Body of pancreas (tissue), 4 donors: ENCODE results near the gene UBR2. TPM values are rescaled to one million over a fixed set of nuclear protein-coding genes. Genes with fewer than 3 reads are reported as not detected.
"Not testable (repeated sequence)": the region's sequence is repeated elsewhere in the genome, so short reads cannot be mapped to it uniquely, and the experiment has no call there.

Experiments
- ATAC-seq: fragments of 150-250 bp; one replicate; pipeline ENCODE4 v1.9.1; 2016
- DNase-seq, 4 donors: peaks; one replicate each; pipeline ENCODE4 v3.0.0-alpha.2; 2019
- H3K27ac ChIP-seq, 4 donors: fragments of 200-600 bp; sonication (generic); 1 replicate in 3 of 4; 2 replicates in 1 of 4; pipeline versions ENCODE4 v1.5.1 to v1.6.1; 2016 to 2019; ENCODE audit warnings: mild to moderate bottlenecking in 1 of 4, mixed read lengths in 1 of 4, moderate library complexity in 1 of 4
- H3K27me3 ChIP-seq, 2 donors: fragments of 200-600 bp; sonication (generic); one replicate each; pipeline ENCODE4 v1.6.0; 2016; ENCODE audit warnings: mild to moderate bottlenecking in 1 of 2
- H3K36me3 ChIP-seq, 2 donors: fragments of 200-600 bp; sonication (generic); replicated peaks in 1 of 2; 2 replicates each; pipeline ENCODE4 v1.5.1; 2016; ENCODE audit warnings: low read depth in 2 of 2; ENCODE audit not compliant: insufficient read depth in 1 of 2
- H3K4me1 ChIP-seq: fragments of 200-600 bp; sonication (generic); one replicate; pipeline ENCODE4 v1.6.0; 2016
- H3K4me3 ChIP-seq, 2 donors: fragments of 200-600 bp; sonication (generic); 1 replicate in 1 of 2; 2 replicates in 1 of 2; pipeline ENCODE4 v1.5.1; 2016 to 2019
- H3K9me3 ChIP-seq, 3 donors: fragments of 200-600 bp; sonication (generic); 1 replicate in 2 of 3; 2 replicates in 1 of 3; pipeline ENCODE4 v1.5.1; 2016
- CTCF ChIP-seq, 7 experiments: fragments of 450-650 bp in 4 of 7; fragments of 200-600 bp in 3 of 7; sonication (generic) in 3 of 7; IDR thresholded peaks; one replicate each; pipeline ENCODE4 v1.5.1; 2016 to 2019; ENCODE audit warnings: antibody characterized with exemption in 7 of 7
- POLR2A ChIP-seq, 3 donors: fragments of 450-650 bp; IDR thresholded peaks; one replicate each; pipeline ENCODE4 v1.6.1; 2016; ENCODE audit warnings: antibody characterized with exemption in 3 of 3, mild to moderate bottlenecking in 2 of 3
- WGBS, 2 donors: methylation state at CpG; one replicate each; pipeline ENCODE4 v1.1.5; 2017; 5-methylcytosine and 5-hydroxymethylcytosine counted together
- intact Hi-C: fragments of 100-400 bp; cut with DNase I; formaldehyde crosslinking; loops from one replicate; pipeline ENCODE4 v1.15.1; 2023
- total RNA-seq, 2 donors: library from RNA; depleted of rRNA; stranded (reverse); fragments of >200 nt; gene quantifications; one replicate each; pipeline ENCODE4 v1.1.0, GENCODE V29; 2016

UBR2 gene
- total RNA-seq, 2 donors from 2014 or later, result 19.4 to 23.9 TPM

- no peaks in the 10 kb centered on the region for H3K9me3 ChIP-seq
- no peak overlapping the region for H3K4me3 ChIP-seq
- peaks cover 38% of the 10 kb centered on the region for H3K4me1 ChIP-seq
- no peak for TF ChIP-seq CTCF (IDR thresholded peaks at IDR 0.05)
- intact Hi-C loops, result no loop called here
- H3K36me3 ChIP-seq, result no peaks in the 10 kb centered on the region
- ATAC-seq (no peak), DNase-seq (no peak)
- no peaks in the 10 kb centered on the region for H3K27me3 ChIP-seq
- WGBS, 2 donors, result 74 to 75% methylated on average over 5 of the region's 5 CpGs
- H3K27ac ChIP-seq, result no peak overlapping the region
Observed at GRCh38 chr6:42566614-42567208, 2.9 kb downstream of the UBR2 start.

GRCh38 chr6:42567237-42567636 is 3.4 kb downstream of the UBR2 start:
- H3K4me3 ChIP-seq, H3K27me3 ChIP-seq, ATAC-seq, H3K9me3 ChIP-seq, H3K27ac ChIP-seq, intact Hi-C loops, H3K36me3 ChIP-seq, DNase-seq: not testable (repeated sequence)
- WGBS, 2 donors, result 74 to 83% methylated on average over 4 of the region's 4 CpGs
- peaks cover 42% of the 10 kb centered on the region for H3K4me1 ChIP-seq

- ATAC-seq (no peak), DNase-seq (no peak)
- TF ChIP-seq POLR2A (IDR thresholded peaks at IDR 0.05) (no peak), CTCF (IDR thresholded peaks at IDR 0.05) (no peak)
- H3K27me3 ChIP-seq, result no peaks in the 10 kb centered on the region
- peaks cover 50% of the 10 kb centered on the region for H3K4me1 ChIP-seq
- H3K27ac ChIP-seq, result peak overlapping the region in 1 of 4 donors; percentile 45
- intact Hi-C loops, result no loop called here
- H3K36me3 ChIP-seq, result no peaks in the 10 kb centered on the region
- no peaks in the 10 kb centered on the region for H3K9me3 ChIP-seq
- H3K4me3 ChIP-seq, result no peak overlapping the region
Observed at GRCh38 chr6:42569102-42570028, 5.5 kb downstream of the UBR2 start.

- no peak overlapping the region for H3K27ac ChIP-seq
- TF ChIP-seq POLR2A (IDR thresholded peaks at IDR 0.05) (no peak), CTCF (IDR thresholded peaks at IDR 0.05) (no peak)
- no peak overlapping the region for H3K4me3 ChIP-seq
- no peak for ATAC-seq
- peaks cover 41% of the 10 kb centered on the region for H3K4me1 ChIP-seq
- intact Hi-C loops, result no loop called here
- no peaks in the 10 kb centered on the region for H3K27me3 ChIP-seq
- 82 to 85% methylated on average over 7 of the region's 7 CpGs for WGBS, 2 donors
- no peak for DNase-seq
- H3K9me3 ChIP-seq, result no peaks in the 10 kb centered on the region
- H3K36me3 ChIP-seq, result no peaks in the 10 kb centered on the region
Observed at GRCh38 chr6:42571611-42572342, 7.9 kb downstream of the UBR2 start.

GRCh38 chr6:42572523-42572922 is 8.7 kb downstream of the UBR2 start:
- H3K4me3 ChIP-seq, result no peak overlapping the region
- intact Hi-C loops, result no loop called here
- TF ChIP-seq CTCF (IDR thresholded peaks at IDR 0.05) (no peak), POLR2A (IDR thresholded peaks at IDR 0.05) (no peak)
- DNase-seq, result no peak
- H3K9me3 ChIP-seq, result no peaks in the 10 kb centered on the region
- ATAC-seq, result no peak
- WGBS, 2 donors, result 64 to 79% methylated on average over 4 of the region's 4 CpGs
- no peaks in the 10 kb centered on the region for H3K27me3 ChIP-seq
- H3K4me1 ChIP-seq, result peaks cover 33% of the 10 kb centered on the region
- no peak overlapping the region for H3K27ac ChIP-seq
- H3K36me3 ChIP-seq, result no peaks in the 10 kb centered on the region

GRCh38 chr6:42576538-42576937 is 12.7 kb downstream of the UBR2 start:
- ATAC-seq, H3K27me3 ChIP-seq, intact Hi-C loops, H3K4me3 ChIP-seq, DNase-seq, H3K36me3 ChIP-seq, H3K27ac ChIP-seq, H3K9me3 ChIP-seq: not testable (repeated sequence)
- peaks cover 14% of the 10 kb centered on the region for H3K4me1 ChIP-seq
- WGBS, 2 donors, result 91 to 95% methylated on average over 7 of the region's 7 CpGs
